T-cell (primary cell): Measurements from ENCODE around the gene MMP19. TPM values are rescaled to one million over a fixed set of nuclear protein-coding genes. Genes with fewer than 3 reads are reported as not detected.

Source experiments
- ATAC-seq, 4 experiments: fragments of 200-7000 bp in 3 of 4; fragments of 150-1000 bp in 1 of 4; cut with Tn5 transposase; replicated peaks in 1 of 4; 1 replicate in 3 of 4; 2 replicates in 1 of 4; pipeline ENCODE4 v1.10.0; 2021; ENCODE audit warnings: moderate library complexity in 3 of 4, mild to moderate bottlenecking in 2 of 4, moderate number of reproducible peaks in 1 of 4
- CTCF ChIA-PET, 2 donors: fragments of 300-600 bp; sonication (Branson Sonifier 250); formaldehyde crosslinking; loops; one replicate each; lab custom pipeline; 2022; ENCODE audit warnings: antibody characterized with exemption in 2 of 2; lab: Charles Lee
- POLR2A ChIA-PET, 2 donors: fragments of 300-600 bp; sonication (Branson Sonifier 250); formaldehyde crosslinking; loops; one replicate each; lab custom pipeline; 2022; ENCODE audit warnings: antibody characterized with exemption in 2 of 2; lab: Charles Lee
- DNase-seq, 35 experiments: peaks; one replicate each; pipeline versions ENCODE4 v3.0.0 to v3.0.0-alpha.2; 2013 to 2023
- H3K27ac ChIP-seq: one replicate; pipeline ENCODE4 v1.5.1; 2013; ENCODE audit warnings: low read length
- H3K27me3 ChIP-seq, 2 experiments: replicated peaks in 1 of 2; 1 replicate in 1 of 2; 2 replicates in 1 of 2; pipeline versions ENCODE4 v1.6.1 to v1.7.0; 2013; ENCODE audit warnings: low read length in 1 of 2, mixed read lengths in 1 of 2; ENCODE audit not compliant: control insufficient read depth in 2 of 2, insufficient read depth in 2 of 2; ENCODE audit errors: extremely low read depth in 1 of 2
- H3K36me3 ChIP-seq, 2 donors: 1 replicate in 1 of 2; 2 replicates in 1 of 2; pipeline versions ENCODE4 v1.6.1 to v1.7.0; 2013; ENCODE audit warnings: low read length in 1 of 2; ENCODE audit not compliant: control insufficient read depth in 2 of 2, insufficient read depth in 1 of 2; ENCODE audit errors: extremely low read depth in 1 of 2
- H3K4me1 ChIP-seq, 2 experiments: 1 replicate in 1 of 2; 2 replicates in 1 of 2; pipeline versions ENCODE4 v1.6.1 to v1.7.0; 2013; ENCODE audit warnings: low read length in 2 of 2, mixed read lengths in 1 of 2; ENCODE audit not compliant: insufficient read depth in 2 of 2, control insufficient read depth in 1 of 2; ENCODE audit errors: extremely low read depth in 1 of 2
- H3K4me3 ChIP-seq, 2 donors: 1 replicate in 1 of 2; 2 replicates in 1 of 2; pipeline versions ENCODE4 v1.5.1 to v1.7.0; 2013; ENCODE audit warnings: mild to moderate bottlenecking in 2 of 2, low read length in 1 of 2, moderate library complexity in 1 of 2; ENCODE audit not compliant: control insufficient read depth in 1 of 2; ENCODE audit errors: extremely low read depth in 1 of 2
- H3K9me3 ChIP-seq: 2 replicates; pipeline ENCODE4 v1.7.0; 2013
- H3K27ac Mint-ChIP-seq, 2 donors: one replicate each; pipeline ENCODE4 v1.8.0; 2020 to 2021; ENCODE audit warnings: mild to moderate bottlenecking in 2 of 2, mixed read lengths in 2 of 2
- H3K27me3 Mint-ChIP-seq, 2 donors: one replicate each; pipeline ENCODE4 v1.8.0; 2021 to 2022; ENCODE audit warnings: mixed read lengths in 2 of 2
- H3K36me3 Mint-ChIP-seq: one replicate; pipeline ENCODE4 v1.8.0; 2021; ENCODE audit warnings: mixed read lengths
- H3K4me1 Mint-ChIP-seq, 3 donors: one replicate each; pipeline ENCODE4 v1.8.0; 2020 to 2022; ENCODE audit warnings: mixed read lengths in 3 of 3, mild to moderate bottlenecking in 1 of 3
- H3K4me3 Mint-ChIP-seq, 3 donors: one replicate each; pipeline ENCODE4 v1.8.0; 2020 to 2022; ENCODE audit warnings: mild to moderate bottlenecking in 3 of 3, mixed read lengths in 3 of 3, moderate library complexity in 3 of 3
- H3K9me3 Mint-ChIP-seq, 3 donors: one replicate each; pipeline ENCODE4 v1.8.0; 2020 to 2022; ENCODE audit warnings: mixed read lengths in 3 of 3
- WGBS: methylation state at CpG from one replicate; pipeline ENCODE4 v1.1.5; 2013; ENCODE audit warnings: missing lambda C conversion rate; ENCODE audit not compliant: insufficient coverage; 5-methylcytosine and 5-hydroxymethylcytosine counted together
- total RNA-seq, 35 experiments: library from RNA in 6 of 35; stranded (reverse) in 6 of 35; fragments of 120-200 nt in 1 of 35; gene quantifications; one replicate each; pipeline versions ENCODE4 v1.2.1 to v1.2.4 and lab custom pipeline; 2013 to 2026

Gene MMP19
- total RNA-seq, 5 donors from 2014 or later (not counting 1 experiment from before 2014, with no cell fraction given) = not detected

DNA sequence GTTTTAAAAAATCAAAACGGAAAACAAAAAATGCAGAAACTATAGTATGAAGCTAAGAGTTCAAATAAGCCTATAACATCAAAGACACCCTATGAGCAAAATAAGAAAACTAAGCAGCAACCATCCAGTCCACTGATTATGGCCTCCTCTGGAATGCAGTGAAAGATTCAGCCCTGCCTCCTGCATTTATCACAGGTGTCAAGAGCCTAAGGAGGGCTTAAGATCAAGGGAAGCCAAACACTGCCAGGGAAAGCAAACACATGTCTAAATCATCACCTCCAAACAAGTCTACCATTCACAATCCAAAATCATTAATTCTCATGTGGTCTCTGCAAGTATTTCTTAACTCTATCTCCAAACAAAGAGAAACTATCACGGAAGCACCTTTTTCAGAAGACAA, 53.6 kb downstream of the MMP19 start:
- DNase-seq (no peak), ATAC-seq (no peak)
- no peak overlapping the region for H3K27ac Mint-ChIP-seq
- ChIA-PET CTCF (interaction anchor here in 1 of 2 donors (0.6 to 0.7 kb wide), 2 partner anchors 15 to 124 kb away, joined by 3 to 4 read pairs; no protein-coding TSS in a partner anchor), POLR2A (no interaction called here)
- H3K27me3 Mint-ChIP-seq = no peaks in the 10 kb centered on the region
- H3K4me3 ChIP-seq = no peak overlapping the region
- no CpG with 5 or more reads among the region's 2 CpGs for WGBS
- no peaks in the 10 kb centered on the region for H3K4me1 ChIP-seq
- H3K36me3 Mint-ChIP-seq = peaks cover 43% of the 10 kb centered on the region
- H3K27me3 ChIP-seq = no peaks in the 10 kb centered on the region
- no peak overlapping the region for H3K4me3 Mint-ChIP-seq
- no peak overlapping the region for H3K27ac ChIP-seq
- H3K36me3 ChIP-seq = peaks cover 3 to 81% of the 10 kb centered on the region in 2 donors
- H3K9me3 Mint-ChIP-seq = no peaks in the 10 kb centered on the region
- H3K9me3 ChIP-seq = no peaks in the 10 kb centered on the region
- peaks cover 0 to 2% (median 0%) of the 10 kb centered on the region in 3 donors for H3K4me1 Mint-ChIP-seq

DNA sequence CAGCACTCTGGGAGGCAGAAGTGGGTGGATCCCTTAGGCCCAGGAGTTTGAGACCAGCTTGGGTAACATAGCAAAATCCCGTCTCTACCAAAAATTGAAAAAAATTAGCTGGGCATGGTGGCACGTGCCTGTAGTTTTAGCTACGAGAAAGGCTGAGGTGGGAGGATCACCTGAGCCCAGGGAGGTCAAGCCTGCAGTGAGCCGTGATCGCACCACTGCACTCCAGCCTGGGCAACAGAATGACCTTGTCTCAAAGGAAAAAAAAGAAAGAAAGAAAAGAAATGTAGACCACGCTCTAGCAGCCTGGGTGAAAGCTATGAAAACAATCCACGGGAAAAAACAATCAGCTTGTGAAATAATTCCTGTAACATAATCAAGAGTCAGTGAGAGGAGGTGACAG, 54.2 kb downstream of the MMP19 start:
- WGBS = 98% methylated on average over 5 of the region's 7 CpGs
- ATAC-seq (no peak), DNase-seq (no peak)
- H3K4me1 Mint-ChIP-seq = peaks cover 0 to 2% (median 2%) of the 10 kb centered on the region in 3 donors
- H3K4me1 ChIP-seq = no peaks in the 10 kb centered on the region
- no peak overlapping the region for H3K4me3 Mint-ChIP-seq
- ChIA-PET CTCF (interaction anchor here in 1 of 2 donors (0.7 kb wide), 1 partner anchor 23 kb away, joined by 4 read pairs; no protein-coding TSS in a partner anchor), POLR2A (no interaction called here)
- H3K27me3 ChIP-seq = no peaks in the 10 kb centered on the region
- H3K27me3 Mint-ChIP-seq = no peaks in the 10 kb centered on the region
- H3K27ac Mint-ChIP-seq = no peak overlapping the region
- no peaks in the 10 kb centered on the region for H3K9me3 Mint-ChIP-seq
- peaks cover 3 to 81% of the 10 kb centered on the region in 2 donors for H3K36me3 ChIP-seq
- H3K27ac ChIP-seq = no peak overlapping the region
- no peak overlapping the region for H3K4me3 ChIP-seq
- H3K36me3 Mint-ChIP-seq = peaks cover 45% of the 10 kb centered on the region
- H3K9me3 ChIP-seq = no peaks in the 10 kb centered on the region

Other genes starting within 250 kb of the MMP19 start
- not detected for gene OR10P1, start 206.0 kb downstream of the MMP19 start, total RNA-seq
- gene ITGA7, start 135.0 kb downstream of the MMP19 start, total RNA-seq = 1 to 10 TPM; 2.6 to 4.6 (median 3.1) TPM
- 10 to 100 TPM; 49.4 to 76.6 (median 72.7) TPM for gene BLOC1S1, start 126.9 kb downstream of the MMP19 start, total RNA-seq
- 10 to 100 TPM; 13.0 to 29.1 (median 22.4) TPM for gene RDH5, start 122.5 kb downstream of the MMP19 start, total RNA-seq
- gene CD63, start 113.9 kb downstream of the MMP19 start, total RNA-seq = 10 to 100 TPM; 41.3 to 88.2 (median 73.5) TPM
- 10 to 100 TPM in 4 of 5 donors, 1 to 10 TPM in 1; 7.5 to 12.9 (median 11.5) TPM for gene GDF11, start 99.8 kb downstream of the MMP19 start, total RNA-seq
- gene SARNP, start 25.2 kb downstream of the MMP19 start, total RNA-seq = 10 to 100 TPM; 36.9 to 50.3 (median 46.8) TPM
- gene ORMDL2, start 24.9 kb downstream of the MMP19 start, total RNA-seq = 10 to 100 TPM; 19.0 to 46.8 (median 41.6) TPM
- 10 to 100 TPM; 21.5 to 34.5 (median 30.7) TPM for gene DNAJC14, start 13.3 kb downstream of the MMP19 start, total RNA-seq
- gene PYM1, start 85.0 kb upstream of the MMP19 start, total RNA-seq = 10 to 100 TPM; 21.7 to 40.9 (median 30.7) TPM
- 1,000 to 10,000 TPM in 4 of 5 donors, 100 to 1,000 TPM in 1; 896 to 1,314 (median 1,231) TPM for gene DGKA, start 88.2 kb upstream of the MMP19 start, total RNA-seq
- gene PMEL, start 123.1 kb upstream of the MMP19 start, total RNA-seq = under 1 TPM in 1 of 5 donors, not detected in 4; 0.20 TPM
- 10 to 100 TPM; 17.8 to 32.3 (median 23.3) TPM for gene CDK2, start 123.9 kb upstream of the MMP19 start, total RNA-seq
- 10 to 100 TPM; 58.6 to 99.8 (median 85.7) TPM for gene RAB5B, start 131.1 kb upstream of the MMP19 start, total RNA-seq
- 1 to 10 TPM; 2.6 to 7.3 (median 3.2) TPM for gene SUOX, start 154.3 kb upstream of the MMP19 start, total RNA-seq
- 10 to 100 TPM in 3 of 5 donors, 1 to 10 TPM in 2; 6.1 to 14.9 (median 13.2) TPM for gene IKZF4, start 178.1 kb upstream of the MMP19 start, total RNA-seq
- 100 to 1,000 TPM in 1 of 5 donors, 10 to 100 TPM in 4; 30.3 to 141 (median 49.9) TPM for gene RPS26, start 199.0 kb upstream of the MMP19 start, total RNA-seq
- 10 to 100 TPM in 1 of 5 donors, 1 to 10 TPM in 3, under 1 TPM in 1; 0.93 to 24.0 (median 8.2) TPM for gene ERBB3, start 237.2 kb upstream of the MMP19 start, total RNA-seq